Measurements from ENCODE around the gene TRIP10. TPM values are rescaled to one million over a fixed set of nuclear protein-coding genes. Genes with fewer than 3 reads are reported as not detected.

TRIP10 gene
- total RNA-seq, 1 experiment from 2014 or later = 96.6 TPM

DNA sequence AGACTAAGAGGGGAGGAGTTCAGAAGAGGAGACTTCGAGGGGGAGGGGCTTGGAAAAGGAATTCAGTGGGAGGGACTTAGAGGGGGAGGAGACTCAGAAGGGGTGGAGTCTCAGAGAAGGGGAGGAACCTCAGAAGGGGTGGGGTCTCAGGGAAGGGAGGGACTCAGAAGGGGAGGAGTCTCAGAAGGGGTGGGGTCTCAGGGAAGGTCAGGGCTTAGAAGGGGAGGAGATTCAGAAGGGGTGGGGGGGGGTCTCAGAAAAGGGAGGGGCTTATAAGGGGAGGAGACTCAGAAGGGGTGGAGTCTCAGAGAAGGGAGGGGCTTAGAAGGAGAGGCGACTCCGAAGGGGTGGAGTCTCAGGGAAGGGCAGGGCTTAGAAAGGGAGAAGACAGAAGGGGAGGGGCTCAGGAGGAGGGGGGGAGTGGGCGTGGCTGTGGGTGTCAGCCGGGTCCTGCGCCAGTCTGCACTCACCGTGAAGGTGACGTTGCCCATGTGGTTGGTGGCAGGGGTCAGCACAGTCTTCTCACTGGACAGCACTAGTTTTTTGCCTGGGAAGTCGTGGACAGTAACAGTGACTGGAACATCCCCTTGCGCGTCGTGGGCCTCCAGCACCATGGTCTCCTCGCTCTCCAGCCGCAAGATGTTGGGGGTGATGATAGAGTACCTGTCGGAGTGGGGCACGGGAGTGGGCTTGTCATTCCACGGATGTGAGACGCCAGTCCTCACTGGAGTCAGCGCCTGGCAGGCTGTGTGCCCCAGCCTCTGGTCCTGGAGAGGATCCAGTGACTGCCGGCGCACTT is 20.5 kb upstream of the TRIP10 start:
- ChIA-PET POLR2A (ENCODE audit: unreplicated experiment) (no interaction called here), CTCF (no interaction called here)
- TF ChIP-seq EZH2 (IDR thresholded peaks at IDR 0.05; ENCODE audit: low read length, unreplicated experiment) (no peak), CTCF (conservative IDR thresholded peaks at IDR 0.05; ENCODE audit: low read depth, low read length) (no peak), EZH2phosphoT487 (IDR thresholded peaks at IDR 0.05; ENCODE audit: borderline replicate concordance, low read length) (no peak)
- Histone ChIP-seq H3K27ac (ENCODE audit: low read length) (no peak overlapping the region), H3K4me1 (ENCODE audit: insufficient read depth, low read length) (no peaks in the 10 kb centered on the region; the same call in 1 of the 2 replicates), H3K9ac (ENCODE audit: low read length) (no peak overlapping the region), H3K36me3 (ENCODE audit: low read depth, low read length) (no peaks in the 10 kb centered on the region), H3K4me2 (ENCODE audit: low read length) (no peak overlapping the region), H3K9me2 (replicated peaks; ENCODE audit: low read length) (no peaks in the 10 kb centered on the region), H3K4me3 (ENCODE audit: low read length) (no peak overlapping the region), H4K20me1 (ENCODE audit: low read length) (no peaks in the 10 kb centered on the region), H2AFZ (ENCODE audit: low read length) (no peak overlapping the region), H3K79me2 (ENCODE audit: low read length) (no peaks in the 10 kb centered on the region), H3K9me3 (ENCODE audit: low read length) (no peaks in the 10 kb centered on the region), H3K27me3 (ENCODE audit: low read length) (no peaks in the 10 kb centered on the region), H3F3A (ENCODE audit: low read length, unreplicated experiment) (no peaks in the 10 kb centered on the region)
- DNase-seq = peak; percentile 48
- intact Hi-C loops (cut with micrococcal nuclease) = no loop called here
- peak; percentile 33 for ATAC-seq
- no TSS peak for BruUV-seq (replicated peaks)

DNA sequence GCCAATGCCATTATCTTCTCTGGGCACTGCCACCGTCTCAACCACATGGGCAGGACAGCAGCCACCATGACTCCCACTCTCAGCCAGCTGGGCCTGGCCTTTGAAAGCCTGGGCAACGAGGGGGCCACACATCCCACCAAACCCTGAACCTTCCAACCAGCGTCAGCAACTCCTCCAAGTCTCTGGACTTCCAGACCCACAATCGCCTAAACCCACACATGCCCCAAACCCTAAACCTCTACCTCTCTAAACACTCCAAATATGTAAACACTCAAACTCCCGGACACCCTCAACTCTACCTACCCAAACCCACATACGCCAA is 20.0 kb upstream of the TRIP10 start:
- Histone ChIP-seq H3K9me3 (ENCODE audit: low read length) (no peaks in the 10 kb centered on the region), H2AFZ (ENCODE audit: low read length) (no peak overlapping the region), H3K9me2 (replicated peaks; ENCODE audit: low read length) (no peaks in the 10 kb centered on the region), H3K27me3 (ENCODE audit: low read length) (no peaks in the 10 kb centered on the region), H3K4me2 (ENCODE audit: low read length) (no peak overlapping the region), H3K4me1 (ENCODE audit: insufficient read depth, low read length) (no peaks in the 10 kb centered on the region; the same call in 1 of the 2 replicates), H3K36me3 (ENCODE audit: low read depth, low read length) (no peaks in the 10 kb centered on the region), H4K20me1 (ENCODE audit: low read length) (no peaks in the 10 kb centered on the region), H3K9ac (ENCODE audit: low read length) (no peak overlapping the region), H3K27ac (ENCODE audit: low read length) (no peak overlapping the region), H3F3A (ENCODE audit: low read length, unreplicated experiment) (no peaks in the 10 kb centered on the region), H3K79me2 (ENCODE audit: low read length) (no peaks in the 10 kb centered on the region), H3K4me3 (ENCODE audit: low read length) (no peak overlapping the region)
- POLR2A ChIA-PET (ENCODE audit: unreplicated experiment) = no interaction called here
- CTCF ChIA-PET = no interaction called here
- intact Hi-C loops (cut with micrococcal nuclease) = no loop called here
- no peak for ATAC-seq
- no TSS peak for BruUV-seq (replicated peaks)
- DNase-seq = no peak
- TF ChIP-seq CTCF (conservative IDR thresholded peaks at IDR 0.05; ENCODE audit: low read depth, low read length) = no peak
- no peak for TF ChIP-seq EZH2phosphoT487 (IDR thresholded peaks at IDR 0.05; ENCODE audit: borderline replicate concordance, low read length)
- no peak for TF ChIP-seq EZH2 (IDR thresholded peaks at IDR 0.05; ENCODE audit: low read length, unreplicated experiment)

GRCh38 chr19:6719992-6720368 is 19.5 kb upstream of the TRIP10 start:
- Histone ChIP-seq H3F3A (ENCODE audit: low read length, unreplicated experiment) (no peaks in the 10 kb centered on the region), H3K4me1 (ENCODE audit: insufficient read depth, low read length) (no peaks in the 10 kb centered on the region; the same call in 1 of the 2 replicates), H3K36me3 (ENCODE audit: low read depth, low read length) (no peaks in the 10 kb centered on the region), H3K79me2 (ENCODE audit: low read length) (no peaks in the 10 kb centered on the region), H3K4me2 (ENCODE audit: low read length) (no peak overlapping the region), H3K27me3 (ENCODE audit: low read length) (no peaks in the 10 kb centered on the region), H3K27ac (ENCODE audit: low read length) (no peak overlapping the region), H4K20me1 (ENCODE audit: low read length) (no peaks in the 10 kb centered on the region), H3K9ac (ENCODE audit: low read length) (no peak overlapping the region), H3K9me2 (replicated peaks; ENCODE audit: low read length) (no peaks in the 10 kb centered on the region), H3K9me3 (ENCODE audit: low read length) (no peaks in the 10 kb centered on the region), H2AFZ (ENCODE audit: low read length) (no peak overlapping the region), H3K4me3 (ENCODE audit: low read length) (no peak overlapping the region)
- no peak for TF ChIP-seq EZH2phosphoT487 (IDR thresholded peaks at IDR 0.05; ENCODE audit: borderline replicate concordance, low read length)
- TF ChIP-seq EZH2 (IDR thresholded peaks at IDR 0.05; ENCODE audit: low read length, unreplicated experiment) = no peak
- TF ChIP-seq CTCF (conservative IDR thresholded peaks at IDR 0.05; ENCODE audit: low read depth, low read length) = no peak
- no TSS peak for BruUV-seq (replicated peaks)
- ATAC-seq = no peak
- DNase-seq = no peak
- intact Hi-C loops (cut with micrococcal nuclease) = no loop called here
- ChIA-PET POLR2A (ENCODE audit: unreplicated experiment) (no interaction called here), CTCF (no interaction called here)
